SK-N-SH (cell line): ENCODE measurements around the gene CHTF18. TPM values are rescaled to one million over a fixed set of nuclear protein-coding genes. Genes with fewer than 3 reads are reported as not detected.

Source experiments
- CTCF ChIA-PET: fragments of 300-600, 350-600 bp; formaldehyde crosslinking; extraction: SDS; loops from one replicate; lab custom pipeline; 2021; lab: Yijun Ruan, JAX
- POLR2A ChIA-PET: fragments of 350-600 bp; sonication (Branson Sonifier 250); formaldehyde crosslinking; extraction: SDS; loops from one replicate; lab custom pipeline; 2020; ENCODE audit warnings: antibody characterized with exemption, inconsistent platforms; lab: Yijun Ruan, JAX
- DNase-seq: peaks from one replicate; pipeline ENCODE4 v3.0.0; 2012
- H2AFZ ChIP-seq: fragments of 200-600 bp; sonication (generic); 2 replicates; pipeline ENCODE4 v1.8.1; 2016; ENCODE audit warnings: antibody characterized with exemption, mild to moderate bottlenecking, low read depth
- H3F3A ChIP-seq: fragments of 200-600 bp; sonication (generic); replicated peaks from 2 replicates; pipeline ENCODE3; 2016; ENCODE audit warnings: antibody characterized with exemption, mild to moderate bottlenecking; ENCODE audit not compliant: insufficient read depth
- H3K27ac ChIP-seq, 2 experiments: fragments of 200-500 bp in 1 of 2; fragments of 200-600 bp in 1 of 2; sonication (Bioruptor generic) in 1 of 2; sonication (generic), shearing (Covaris generic) in 1 of 2; 2 replicates each; pipeline versions ENCODE4 v1.5.1 to v1.6.1; 2014 to 2016; ENCODE audit warnings: low read depth in 2 of 2, inconsistent platforms in 1 of 2, low read length in 1 of 2, mild to moderate bottlenecking in 1 of 2, mixed read lengths in 1 of 2
- H3K27me3 ChIP-seq: fragments of 200-600 bp; sonication (generic), shearing (Covaris generic); 2 replicates; pipeline ENCODE4 v1.6.1; 2016; ENCODE audit warnings: mixed run types; ENCODE audit not compliant: insufficient read depth
- H3K36me3 ChIP-seq, 2 experiments: fragments of 200-500 bp in 1 of 2; fragments of 200-600 bp in 1 of 2; sonication (Bioruptor generic) in 1 of 2; sonication (generic) in 1 of 2; replicated peaks in 1 of 2; 2 replicates each; pipeline versions ENCODE3 to v1.5.1; 2014 to 2016; ENCODE audit warnings: low read length in 1 of 2, mild to moderate bottlenecking in 1 of 2; ENCODE audit not compliant: insufficient read depth in 2 of 2, control insufficient read depth in 1 of 2
- H3K4me1 ChIP-seq, 2 experiments: fragments of 200-500 bp in 1 of 2; fragments of 200-600 bp in 1 of 2; sonication (Bioruptor generic) in 1 of 2; sonication (generic), shearing (Covaris generic) in 1 of 2; 2 replicates each; pipeline versions ENCODE4 v1.5.1 to v1.6.1; 2014 to 2016; ENCODE audit warnings: low read depth in 1 of 2, low read length in 1 of 2, mixed run types in 1 of 2; ENCODE audit not compliant: insufficient read depth in 2 of 2, control insufficient read depth in 1 of 2
- H3K4me2 ChIP-seq: fragments of 200-600 bp; sonication (generic), shearing (Covaris generic); 2 replicates; pipeline ENCODE4 v1.6.1; 2017; ENCODE audit warnings: mixed run types
- H3K4me3 ChIP-seq, 2 experiments: fragments of 200-500 bp in 1 of 2; fragments of 200-600 bp in 1 of 2; sonication (Bioruptor generic) in 1 of 2; sonication (generic), shearing (Covaris generic) in 1 of 2; 2 replicates each; pipeline versions ENCODE4 v1.5.1 to v1.8.1; 2014 to 2016; ENCODE audit warnings: low read depth in 2 of 2, inconsistent platforms in 1 of 2, low read length in 1 of 2, mild to moderate bottlenecking in 1 of 2, mixed read lengths in 1 of 2, moderate library complexity in 1 of 2
- H3K79me2 ChIP-seq: fragments of 200-600 bp; sonication (generic); 2 replicates; pipeline ENCODE4 v1.8.1; 2017; ENCODE audit warnings: mild to moderate bottlenecking; ENCODE audit not compliant: insufficient read depth
- H3K9ac ChIP-seq: fragments of 200-600 bp; sonication (generic); 2 replicates; pipeline ENCODE4 v1.6.1; 2017; ENCODE audit warnings: mixed run types
- H3K9me2 ChIP-seq: fragments of 200-600 bp; sonication (generic); 2 replicates; pipeline ENCODE4 v1.6.1; 2017; ENCODE audit warnings: mixed run types
- H3K9me3 ChIP-seq: fragments of 200-600 bp; sonication (generic); 2 replicates; pipeline ENCODE4 v1.6.1; 2017; ENCODE audit warnings: mixed run types, mild to moderate bottlenecking, moderate library complexity
- H4K20me1 ChIP-seq: fragments of 200-600 bp; sonication (generic); 2 replicates; pipeline ENCODE4 v1.6.1; 2017; ENCODE audit warnings: mild to moderate bottlenecking, mixed run types; ENCODE audit not compliant: insufficient read depth
- EP300 ChIP-seq, 2 experiments: IDR thresholded peaks; 2 replicates each; pipeline versions ENCODE4 v1.4.0 to v1.6.1; 2012; ENCODE audit warnings: borderline replicate concordance in 1 of 2, low read depth in 1 of 2, low read length in 1 of 2
- FOSL2 ChIP-seq: IDR thresholded peaks from 2 replicates; pipeline ENCODE4 v1.4.0; 2012; ENCODE audit warnings: low read depth, mild to moderate bottlenecking, moderate library complexity, borderline replicate concordance
- FOXJ3 ChIP-seq: sonication (generic); formaldehyde crosslinking; IDR thresholded peaks from 2 replicates; pipeline ENCODE4 v1.5.1; 2020; ENCODE audit warnings: mild to moderate bottlenecking, missing genetic modification reagents
- FOXM1 ChIP-seq: IDR thresholded peaks from 2 replicates; pipeline ENCODE4 v1.4.0; 2012; ENCODE audit warnings: low read depth, mild to moderate bottlenecking
- JUND ChIP-seq: IDR thresholded peaks from 2 replicates; pipeline ENCODE4 v1.4.0; 2012
- MXI1 ChIP-seq: IDR thresholded peaks from 2 replicates; pipeline ENCODE4 v1.6.1; 2012; ENCODE audit warnings: mild to moderate bottlenecking, low read depth, low read length, improper control_type of control experiment
- NRF1 ChIP-seq: IDR thresholded peaks from 2 replicates; pipeline ENCODE4 v1.6.1; 2012; ENCODE audit warnings: low read depth, mild to moderate bottlenecking, low read length
- RAD21 ChIP-seq: IDR thresholded peaks from 2 replicates; pipeline ENCODE4 v1.6.1; 2012; ENCODE audit warnings: mild to moderate bottlenecking, low read length
- RCOR1 ChIP-seq: fragments of 150-350 bp; IDR thresholded peaks from 2 replicates; pipeline ENCODE4 v1.6.1; 2017; ENCODE audit warnings: antibody characterized with exemption, low read length
- SIN3A ChIP-seq: IDR thresholded peaks from 2 replicates; pipeline ENCODE4 v1.6.1; 2012; ENCODE audit warnings: low read depth, mild to moderate bottlenecking, low read length, moderate library complexity, borderline replicate concordance
- SMC3 ChIP-seq: IDR thresholded peaks from 2 replicates; pipeline ENCODE4 v1.6.1; 2012; ENCODE audit warnings: low read depth, low read length, improper control_type of control experiment
- TAF1 ChIP-seq: IDR thresholded peaks from 2 replicates; pipeline ENCODE4 v1.6.1; 2012; ENCODE audit warnings: low read depth, mild to moderate bottlenecking, low read length, moderate library complexity, borderline replicate concordance
- TCF12 ChIP-seq: IDR thresholded peaks from 2 replicates; pipeline ENCODE4 v1.4.0; 2012
- USF2 ChIP-seq: fragments of 150-350 bp; IDR thresholded peaks from 2 replicates; pipeline ENCODE4 v1.6.1; 2017; ENCODE audit warnings: antibody characterized with exemption, low read length, low read depth, borderline replicate concordance
- YY1 ChIP-seq: IDR thresholded peaks from 2 replicates; pipeline ENCODE4 v1.4.0; 2012; ENCODE audit warnings: low read depth, mild to moderate bottlenecking
- ZBTB33 ChIP-seq: IDR thresholded peaks from 2 replicates; pipeline ENCODE4 v1.4.0; 2012; ENCODE audit warnings: low read depth, borderline replicate concordance
- WGBS: methylation state at CpG from one replicate; pipeline ENCODE4 v1.1.6; 2017; ENCODE audit warnings: low lambda C conversion rate; 5-methylcytosine and 5-hydroxymethylcytosine counted together
- polyA plus RNA-seq, 3 experiments: library from polyadenylated mRNA; depleted of rRNA; stranded (reverse); fragments of >200 nt; gene quantifications; 2 replicates each; pipeline ENCODE4 v1.2.3, GENCODE V29; 2012
- TF ChIP-seq, protein P1 (sequence below): IDR thresholded peaks from 2 replicates; pipeline ENCODE4 v1.4.0; 2012; ENCODE audit warnings: low read depth, borderline replicate concordance
- TF ChIP-seq, protein P2 (sequence below): fragments of 150-350 bp; IDR thresholded peaks from 2 replicates; pipeline ENCODE4 v1.6.1; 2016; ENCODE audit warnings: mild to moderate bottlenecking, low read depth, low read length

Gene CHTF18
- polyA plus RNA-seq, 1 of the 3 experiments (the other 2 are of a cell fraction), result 17.7 TPM

DNA sequence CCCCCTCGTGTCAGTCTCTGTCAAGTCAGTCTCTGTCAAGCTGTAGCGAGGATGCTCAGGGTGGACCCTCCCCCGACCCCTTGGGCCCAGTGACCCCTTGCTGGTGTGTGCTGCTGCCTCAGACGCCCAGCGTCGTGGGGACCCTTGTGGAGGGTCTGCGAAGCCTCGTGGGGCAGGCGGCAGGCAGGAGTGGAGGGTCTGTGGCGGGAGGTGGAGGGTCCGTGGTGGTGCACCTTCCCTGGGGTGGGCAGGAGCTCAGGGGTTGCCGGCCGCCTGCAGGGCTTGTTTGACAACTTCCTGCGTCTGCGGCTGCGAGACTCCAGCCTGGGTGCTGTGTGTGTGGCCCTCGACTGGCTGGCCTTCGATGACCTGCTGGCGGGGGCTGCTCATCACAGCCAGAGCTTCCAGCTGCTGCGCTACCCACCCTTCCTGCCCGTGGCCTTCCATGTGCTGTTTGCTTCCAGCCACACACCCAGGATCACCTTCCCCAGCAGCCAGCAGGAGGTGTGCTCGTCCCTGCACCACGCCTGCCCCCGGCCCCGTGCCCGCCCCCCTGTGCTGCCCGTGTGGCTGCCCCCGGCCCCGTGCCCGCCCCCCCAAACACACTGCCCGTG, 6.5 kb downstream of the CHTF18 start (continued):
- no peak for TF ChIP-seq ZBTB33
- no peak for TF ChIP-seq USF2
- TF ChIP-seq JUND, result no peak

DNA sequence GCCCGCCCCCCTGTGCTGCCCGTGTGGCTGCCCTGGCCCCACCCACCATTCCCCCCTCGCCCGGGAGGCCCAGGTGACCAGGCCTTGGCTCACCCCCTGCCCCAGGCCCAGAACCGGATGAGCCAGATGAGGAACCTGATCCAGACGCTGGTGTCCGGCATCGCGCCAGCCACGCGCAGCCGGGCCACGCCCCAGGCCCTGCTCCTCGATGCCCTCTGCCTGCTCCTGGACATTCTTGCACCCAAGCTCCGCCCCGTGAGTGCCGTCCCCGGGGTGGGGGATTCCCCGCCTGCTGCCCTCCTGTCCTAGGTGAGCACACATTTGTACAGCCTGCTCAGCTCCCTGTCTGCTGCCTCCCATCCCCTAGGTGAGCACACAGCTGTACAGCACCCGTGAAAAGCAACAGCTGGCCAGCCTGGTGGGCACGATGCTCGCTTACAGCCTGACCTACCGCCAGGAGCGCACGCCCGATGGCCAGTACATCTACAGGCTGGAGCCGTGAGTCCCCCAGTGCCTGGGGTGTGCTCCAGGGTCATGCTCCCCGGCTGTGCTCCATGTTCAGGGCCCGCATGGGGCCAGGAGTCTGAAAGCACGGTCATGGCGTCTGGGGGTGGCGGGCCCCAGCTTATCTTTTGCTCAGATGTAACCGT, 7.3 kb downstream of the CHTF18 start:
- POLR2A ChIA-PET, result no interaction called here
- TF ChIP-seq FOXJ3 (CRISPR knock-in tag), result no peak
- TF ChIP-seq TAF1, result no peak
- TF ChIP-seq, protein P1, sequence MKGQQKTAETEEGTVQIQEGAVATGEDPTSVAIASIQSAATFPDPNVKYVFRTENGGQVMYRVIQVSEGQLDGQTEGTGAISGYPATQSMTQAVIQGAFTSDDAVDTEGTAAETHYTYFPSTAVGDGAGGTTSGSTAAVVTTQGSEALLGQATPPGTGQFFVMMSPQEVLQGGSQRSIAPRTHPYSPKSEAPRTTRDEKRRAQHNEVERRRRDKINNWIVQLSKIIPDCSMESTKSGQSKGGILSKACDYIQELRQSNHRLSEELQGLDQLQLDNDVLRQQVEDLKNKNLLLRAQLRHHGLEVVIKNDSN, result no peak
- no peak for TF ChIP-seq YY1
- TF ChIP-seq TCF12, result no peak
- TF ChIP-seq SIN3A, result no peak
- TF ChIP-seq, protein P2, sequence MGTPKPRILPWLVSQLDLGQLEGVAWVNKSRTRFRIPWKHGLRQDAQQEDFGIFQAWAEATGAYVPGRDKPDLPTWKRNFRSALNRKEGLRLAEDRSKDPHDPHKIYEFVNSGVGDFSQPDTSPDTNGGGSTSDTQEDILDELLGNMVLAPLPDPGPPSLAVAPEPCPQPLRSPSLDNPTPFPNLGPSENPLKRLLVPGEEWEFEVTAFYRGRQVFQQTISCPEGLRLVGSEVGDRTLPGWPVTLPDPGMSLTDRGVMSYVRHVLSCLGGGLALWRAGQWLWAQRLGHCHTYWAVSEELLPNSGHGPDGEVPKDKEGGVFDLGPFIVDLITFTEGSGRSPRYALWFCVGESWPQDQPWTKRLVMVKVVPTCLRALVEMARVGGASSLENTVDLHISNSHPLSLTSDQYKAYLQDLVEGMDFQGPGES, result no peak
- no peak for TF ChIP-seq FOXM1
- TF ChIP-seq FOSL2, result no peak
- no peak for TF ChIP-seq JUND
- TF ChIP-seq RCOR1, result no peak
- TF ChIP-seq NRF1, result no peak
- no peak for TF ChIP-seq MXI1
- no peak for TF ChIP-seq RAD21
- no peak for TF ChIP-seq EP300 (IDR thresholded peaks at IDR 0.05; ENCODE audit: borderline replicate concordance in 1 of 2, low read depth in 1 of 2, low read length in 1 of 2)
- TF ChIP-seq SMC3, result no peak
- H2AFZ ChIP-seq, result no peak overlapping the region

More for the DNA sequence above, 7.3 kb downstream of the CHTF18 start:
- DNase-seq, result no peak
- 81% methylated on average over 15 of the region's 33 CpGs for WGBS
- no peaks in the 10 kb centered on the region for H4K20me1 ChIP-seq
- CTCF ChIA-PET, result interaction anchor here (0.7 to 3.3 kb wide), 4 partner anchors 11 to 83 kb away, joined by 3 to 11 read pairs (median 4); partner anchors contain the start of gene CIAO3
- H3K79me2 ChIP-seq, result no peaks in the 10 kb centered on the region
- no peaks in the 10 kb centered on the region for H3K9me2 ChIP-seq
- no peak overlapping the region for H3K9ac ChIP-seq
- no peak overlapping the region for H3K27ac ChIP-seq
- 0 out of 2 replicates have a peak, but pooled peaks cover 9% of the 10 kb centered on the region for H3K27me3 ChIP-seq
- no peaks in the 10 kb centered on the region for H3F3A ChIP-seq
- H3K9me3 ChIP-seq, result no peaks in the 10 kb centered on the region
- peaks cover 0 to 6% of the 10 kb centered on the region in 2 experiments; a peak in 1 of 4 replicates for H3K4me1 ChIP-seq
- H3K36me3 ChIP-seq, result peaks cover 0 to 4% of the 10 kb centered on the region in 2 experiments
- H3K4me3 ChIP-seq, result no peak overlapping the region
- H3K4me2 ChIP-seq, result no peak overlapping the region
